MCF 10A (cell line): ENCODE measurements around the gene ARSG. TPM values are rescaled to one million over a fixed set of nuclear protein-coding genes. Genes with fewer than 3 reads are reported as not detected.

Source experiments
- BruUV-seq: library from RNA; stranded (reverse); fragments of 400-500 nt; replicated peaks from 2 replicates; lab custom pipeline; 2021; lab: Mats Ljungman, UMichigan
- CTCF ChIA-PET: fragments of 300-600 bp; sonication (Branson Sonifier 250); formaldehyde crosslinking; extraction: SDS; loops from one replicate; lab custom pipeline; 2021; ENCODE audit warnings: antibody characterized with exemption, inconsistent platforms; lab: Yijun Ruan, JAX
- POLR2A ChIA-PET: fragments of 300-600, 350-650 bp; sonication (Branson Sonifier 250); formaldehyde crosslinking; extraction: SDS; loops from one replicate; lab custom pipeline; 2020; ENCODE audit warnings: antibody characterized with exemption, inconsistent platforms; lab: Yijun Ruan, JAX
- DNase-seq: peaks from one replicate; pipeline ENCODE4 v3.0.0-alpha.2; 2018; ENCODE audit not compliant: unreplicated experiment
- H3K27ac Mint-ChIP-seq: one replicate; pipeline ENCODE4 v1.8.0; 2022; ENCODE audit warnings: mild to moderate bottlenecking, low read depth, mixed read lengths; ENCODE audit not compliant: unreplicated experiment
- H3K27me3 Mint-ChIP-seq: one replicate; pipeline ENCODE4 v1.8.0; 2022; ENCODE audit warnings: mixed read lengths; ENCODE audit not compliant: insufficient read depth, unreplicated experiment
- H3K36me3 Mint-ChIP-seq: one replicate; pipeline ENCODE4 v1.8.0; 2022; ENCODE audit warnings: mild to moderate bottlenecking, moderate library complexity, mixed read lengths; ENCODE audit not compliant: insufficient read depth, unreplicated experiment
- H3K4me1 Mint-ChIP-seq: one replicate; pipeline ENCODE4 v1.8.0; 2022; ENCODE audit warnings: mixed read lengths; ENCODE audit not compliant: insufficient read depth, unreplicated experiment
- H3K4me3 Mint-ChIP-seq: one replicate; pipeline ENCODE4 v1.8.0; 2022; ENCODE audit warnings: mild to moderate bottlenecking, moderate library complexity, mixed read lengths; ENCODE audit not compliant: unreplicated experiment
- H3K9me3 Mint-ChIP-seq: one replicate; pipeline ENCODE4 v1.8.0; 2022; ENCODE audit warnings: mixed read lengths; ENCODE audit not compliant: unreplicated experiment
- intact Hi-C: fragments of 100-400 bp; cut with micrococcal nuclease; formaldehyde crosslinking; loops from 2 replicates; pipeline ENCODE4 v1.14.1; 2022
- total RNA-seq: library from RNA; stranded (reverse); gene quantifications from 2 replicates; pipeline ENCODE4 v1.2.3, GENCODE V29; 2022
- TF ChIP-seq, protein P1 (sequence below): fragments of 200-600 bp; IDR thresholded peaks from one replicate; pipeline ENCODE4 v1.8.0; 2022; ENCODE audit warnings: antibody characterized with exemption, mild to moderate bottlenecking; ENCODE audit not compliant: unreplicated experiment

ARSG gene
- total RNA-seq, 1 experiment from 2014 or later = 5.9 TPM

DNA sequence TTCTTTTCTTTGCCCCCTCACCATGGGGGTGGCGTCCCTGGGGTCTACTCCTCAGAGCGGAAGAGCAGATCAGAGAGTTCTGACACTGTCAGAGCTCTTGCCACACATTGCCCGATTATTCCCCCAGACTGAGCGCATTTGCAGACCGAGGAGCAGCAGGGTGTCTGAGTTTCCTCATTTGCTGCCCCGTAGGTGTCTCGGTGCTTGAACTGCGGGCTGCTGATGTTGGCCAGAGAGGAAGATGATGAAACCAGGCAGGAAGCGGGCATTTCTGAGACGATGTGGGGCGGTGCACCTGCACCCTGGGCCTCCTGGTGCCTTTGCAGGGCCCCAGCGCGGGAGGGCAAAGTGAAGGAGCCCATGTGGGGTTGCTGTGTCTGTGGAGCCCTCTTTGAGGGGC is 55.2 kb downstream of the ARSG start:
- Mint-ChIP-seq H3K27ac (no peak overlapping the region), H3K27me3 (no peaks in the 10 kb centered on the region), H3K36me3 (no peaks in the 10 kb centered on the region), H3K9me3 (no peaks in the 10 kb centered on the region), H3K4me3 (no peak overlapping the region), H3K4me1 (no peaks in the 10 kb centered on the region)
- TF ChIP-seq, protein P1, sequence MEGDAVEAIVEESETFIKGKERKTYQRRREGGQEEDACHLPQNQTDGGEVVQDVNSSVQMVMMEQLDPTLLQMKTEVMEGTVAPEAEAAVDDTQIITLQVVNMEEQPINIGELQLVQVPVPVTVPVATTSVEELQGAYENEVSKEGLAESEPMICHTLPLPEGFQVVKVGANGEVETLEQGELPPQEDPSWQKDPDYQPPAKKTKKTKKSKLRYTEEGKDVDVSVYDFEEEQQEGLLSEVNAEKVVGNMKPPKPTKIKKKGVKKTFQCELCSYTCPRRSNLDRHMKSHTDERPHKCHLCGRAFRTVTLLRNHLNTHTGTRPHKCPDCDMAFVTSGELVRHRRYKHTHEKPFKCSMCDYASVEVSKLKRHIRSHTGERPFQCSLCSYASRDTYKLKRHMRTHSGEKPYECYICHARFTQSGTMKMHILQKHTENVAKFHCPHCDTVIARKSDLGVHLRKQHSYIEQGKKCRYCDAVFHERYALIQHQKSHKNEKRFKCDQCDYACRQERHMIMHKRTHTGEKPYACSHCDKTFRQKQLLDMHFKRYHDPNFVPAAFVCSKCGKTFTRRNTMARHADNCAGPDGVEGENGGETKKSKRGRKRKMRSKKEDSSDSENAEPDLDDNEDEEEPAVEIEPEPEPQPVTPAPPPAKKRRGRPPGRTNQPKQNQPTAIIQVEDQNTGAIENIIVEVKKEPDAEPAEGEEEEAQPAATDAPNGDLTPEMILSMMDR = no peak
- intact Hi-C loops = no loop called here
- DNase-seq = no peak
- CTCF ChIA-PET = no interaction called here
- BruUV-seq = no TSS peak
- POLR2A ChIA-PET = no interaction called here

DNA sequence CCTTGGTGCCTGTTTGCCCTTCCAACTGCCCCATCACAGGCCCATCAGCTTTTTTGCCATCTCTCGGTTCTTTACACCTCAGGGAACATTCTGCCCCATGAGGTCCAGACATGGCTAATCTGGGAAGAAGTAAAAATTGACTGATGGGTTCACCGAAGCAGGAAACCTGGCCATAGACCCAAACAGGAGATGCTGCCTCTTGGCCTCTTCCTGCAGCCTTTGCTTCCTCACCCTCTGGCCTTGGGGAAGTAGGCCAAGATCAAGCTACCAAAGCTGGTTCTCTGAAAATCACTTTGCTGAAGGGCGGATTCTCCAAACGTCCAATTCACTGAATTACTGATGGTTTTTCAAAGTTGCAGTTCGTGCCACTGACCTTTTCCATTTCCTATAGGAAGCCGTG is 56.1 kb downstream of the ARSG start:
- CTCF ChIA-PET = no interaction called here
- no peak for DNase-seq
- Mint-ChIP-seq H3K27me3 (no peaks in the 10 kb centered on the region), H3K4me1 (no peaks in the 10 kb centered on the region), H3K27ac (no peak overlapping the region), H3K4me3 (no peak overlapping the region), H3K9me3 (no peaks in the 10 kb centered on the region), H3K36me3 (no peaks in the 10 kb centered on the region)
- TF ChIP-seq, protein P1 = no peak
- no TSS peak for BruUV-seq
- POLR2A ChIA-PET = no interaction called here
- intact Hi-C loops = no loop called here

DNA sequence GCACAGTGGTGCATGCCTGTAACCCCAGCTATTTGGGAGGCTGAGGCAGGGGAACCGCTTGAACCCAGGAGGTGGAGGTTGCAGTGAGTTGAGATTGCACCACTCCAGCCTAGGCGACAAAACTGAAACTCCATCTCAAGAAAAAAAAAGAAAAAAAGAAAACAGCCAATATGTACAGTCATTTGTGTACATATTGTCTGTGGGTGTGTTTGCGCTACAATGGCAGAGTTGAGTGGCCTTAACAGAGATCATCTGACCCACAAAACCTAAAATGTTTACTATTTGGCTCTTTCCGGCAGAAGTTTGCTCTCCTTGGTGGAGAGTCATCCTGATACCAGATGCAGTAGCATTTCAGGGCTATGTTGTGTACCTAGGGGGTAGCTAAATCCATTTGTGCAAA is 57.9 kb downstream of the ARSG start:
- ChIA-PET CTCF (no interaction called here), POLR2A (interaction anchor here (1.2 kb wide), 1 partner anchor 40 kb away, joined by 3 read pairs; no protein-coding TSS in a partner anchor)
- no peaks in the 10 kb centered on the region for H3K36me3 Mint-ChIP-seq

DNA sequence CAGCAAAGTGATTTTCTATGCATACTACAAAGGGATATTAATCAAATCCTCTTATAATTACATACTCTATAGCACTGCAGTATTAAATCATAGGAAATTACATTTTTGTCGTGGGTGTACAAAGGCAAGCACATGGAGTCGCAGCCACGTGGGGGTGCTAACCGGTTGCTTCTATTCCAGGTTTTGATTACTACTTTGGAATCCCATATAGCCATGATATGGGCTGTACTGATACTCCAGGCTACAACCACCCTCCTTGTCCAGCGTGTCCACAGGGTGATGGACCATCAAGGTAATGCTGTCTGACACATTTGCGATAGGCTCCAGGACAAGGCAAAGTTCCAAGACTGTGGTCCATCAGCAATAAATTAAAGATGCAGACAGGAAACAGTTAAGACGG is 60.1 kb downstream of the ARSG start:
- ChIA-PET POLR2A (no interaction called here), CTCF (interaction anchor here (0.7 kb wide), 1 partner anchor 88 kb away, joined by 3 read pairs; no protein-coding TSS in a partner anchor)
- H3K36me3 Mint-ChIP-seq = no peaks in the 10 kb centered on the region
- peaks cover 6% of the 10 kb centered on the region for H3K4me1 Mint-ChIP-seq
- BruUV-seq = no TSS peak
- no peaks in the 10 kb centered on the region for H3K27me3 Mint-ChIP-seq
- no peak overlapping the region for H3K27ac Mint-ChIP-seq
- no peak for DNase-seq
- no peaks in the 10 kb centered on the region for H3K9me3 Mint-ChIP-seq
- H3K4me3 Mint-ChIP-seq = no peak overlapping the region
- intact Hi-C loops = no loop called here
- TF ChIP-seq, protein P1 = no peak

More for the DNA sequence above, 57.9 kb downstream of the ARSG start:
- no peak for DNase-seq
- Mint-ChIP-seq H3K27ac (no peak overlapping the region), H3K4me3 (no peak overlapping the region), H3K9me3 (no peaks in the 10 kb centered on the region), H3K4me1 (no peaks in the 10 kb centered on the region), H3K27me3 (no peaks in the 10 kb centered on the region)
- TF ChIP-seq, protein P1 = no peak
- BruUV-seq = no TSS peak
- intact Hi-C loops = no loop called here
